Esophagus muscularis mucosa (tissue), 4 donors: Measurements from ENCODE around the gene LKAAEAR1. TPM values are rescaled to one million over a fixed set of nuclear protein-coding genes. Genes with fewer than 3 reads are reported as not detected.

ENCODE experiments used
- DNase-seq: peaks from one replicate; pipeline ENCODE4 v3.0.0-alpha.2; 2017; ENCODE audit errors: extremely low spot score
- H3K27ac ChIP-seq, 4 donors: fragments of 200-600 bp; sonication (generic); replicated peaks in 1 of 4; 1 replicate in 3 of 4; 2 replicates in 1 of 4; pipeline ENCODE4 v1.5.1; 2016 to 2019; ENCODE audit warnings: mild to moderate bottlenecking in 1 of 4
- H3K27me3 ChIP-seq, 4 donors: fragments of 200-600 bp; sonication (generic); one replicate each; pipeline versions ENCODE4 v1.5.1 to v1.6.0; 2016 to 2019
- H3K36me3 ChIP-seq, 4 donors: fragments of 200-600 bp; sonication (generic); one replicate each; pipeline ENCODE4 v1.5.1; 2016 to 2019
- H3K4me1 ChIP-seq, 4 donors: fragments of 200-600 bp; sonication (generic); one replicate each; pipeline ENCODE4 v1.5.1; 2016 to 2019
- H3K4me3 ChIP-seq, 4 donors: fragments of 200-600 bp; sonication (generic); 1 replicate in 2 of 4; 2 replicates in 2 of 4; pipeline ENCODE4 v1.5.1; 2016 to 2019; ENCODE audit warnings: mild to moderate bottlenecking in 4 of 4, moderate library complexity in 1 of 4
- H3K9me3 ChIP-seq, 4 donors: fragments of 200-600 bp; sonication (generic); 1 replicate in 3 of 4; 2 replicates in 1 of 4; pipeline ENCODE4 v1.5.1; 2016 to 2019
- CTCF ChIP-seq, 3 experiments: fragments of 200-600 bp in 2 of 3; fragments of 450-650 bp in 1 of 3; sonication (generic) in 2 of 3; IDR thresholded peaks; one replicate each; pipeline ENCODE4 v1.5.1; 2017 to 2019; ENCODE audit warnings: antibody characterized with exemption in 3 of 3, mild to moderate bottlenecking in 2 of 3, moderate library complexity in 1 of 3
- EP300 ChIP-seq: sonication (generic); formaldehyde crosslinking; IDR thresholded peaks from one replicate; pipeline ENCODE4 v1.6.1; 2017; ENCODE audit warnings: antibody characterized with exemption
- POLR2A ChIP-seq: fragments of 450-650 bp; IDR thresholded peaks from one replicate; pipeline ENCODE4 v1.6.1; 2017; ENCODE audit warnings: antibody characterized with exemption, moderate library complexity, mild to moderate bottlenecking, low read depth
- POLR2AphosphoS5 ChIP-seq, 2 donors: sonication (generic); formaldehyde crosslinking; IDR thresholded peaks; one replicate each; pipeline ENCODE4 v1.6.1; 2017; ENCODE audit warnings: antibody characterized with exemption in 2 of 2
- WGBS: methylation state at CpG from one replicate; pipeline ENCODE4 v1.1.5; 2018; 5-methylcytosine and 5-hydroxymethylcytosine counted together
- intact Hi-C: fragments of 100-400 bp; cut with DNase I; formaldehyde crosslinking; loops from one replicate; pipeline ENCODE4 v1.15.1; 2023
- small RNA-seq, 3 donors: library from RNA; depleted of rRNA; stranded (forward); fragments of <200 nt; gene quantifications; one replicate each; pipeline ENCODE3, GENCODE V24; 2016
- total RNA-seq, 4 donors: library from RNA; depleted of rRNA; stranded (reverse); fragments of >200 nt; gene quantifications; one replicate each; pipeline versions ENCODE4 v1.1.0 to v1.2.1, GENCODE V29; 2016

LKAAEAR1 gene
- total RNA-seq, 4 donors from 2014 or later, result not detected

GRCh38 chr20:64035933-64036345, 48.3 kb downstream of the LKAAEAR1 start, which contains the start of gene C20orf204:
Gene C20orf204 (plus strand): TSS chr20:64036182. CDS start chr20:64036324, 142 bp downstream.
- intact Hi-C loops, result no loop called here
- H3K4me1 ChIP-seq, result peaks cover 25 to 39% (median 36%) of the 10 kb centered on the region in 4 donors
- H3K27ac ChIP-seq, result no peak within 1 kb of the TSS
- TF ChIP-seq CTCF (IDR thresholded peaks at IDR 0.05) (no peak), POLR2A (no peak), EP300 (no peak), POLR2AphosphoS5 (IDR thresholded peaks at IDR 0.05) (no peak)
- peaks cover 3 to 59% (median 45%) of the 10 kb centered on the region in 4 donors for H3K27me3 ChIP-seq
- peaks cover 18 to 49% (median 44%) of the 10 kb centered on the region in 4 donors for H3K36me3 ChIP-seq
- no peak for DNase-seq
- no peaks in the 10 kb centered on the region for H3K9me3 ChIP-seq
- 40% methylated on average over 1 of the region's 10 CpGs for WGBS
- no peak within 1 kb of the TSS for H3K4me3 ChIP-seq

- 84% methylated on average over 12 of the region's 17 CpGs for WGBS
- H3K27ac ChIP-seq, result no peak overlapping the region
- peaks cover 25 to 56% (median 50%) of the 10 kb centered on the region in 4 donors for H3K36me3 ChIP-seq
- H3K27me3 ChIP-seq, result peaks cover 3 to 53% (median 38%) of the 10 kb centered on the region in 4 donors
- TF ChIP-seq EP300 (no peak), CTCF (IDR thresholded peaks at IDR 0.05) (no peak), POLR2AphosphoS5 (IDR thresholded peaks at IDR 0.05) (no peak), POLR2A (no peak)
- DNase-seq, result no peak
- peaks cover 25 to 32% (median 30%) of the 10 kb centered on the region in 4 donors for H3K4me1 ChIP-seq
- no peaks in the 10 kb centered on the region for H3K9me3 ChIP-seq
- H3K4me3 ChIP-seq, result no peak overlapping the region
- intact Hi-C loops, result no loop called here
Observed at GRCh38 chr20:64035066-64035932, 48.9 kb downstream of the LKAAEAR1 start.

- Histone ChIP-seq H3K4me3 (no peak overlapping the region), H3K9me3 (no peaks in the 10 kb centered on the region), H3K4me1 (peaks cover 13 to 20% (median 17%) of the 10 kb centered on the region in 4 donors), H3K27me3 (peaks cover 3 to 40% (median 26%) of the 10 kb centered on the region in 4 donors), H3K27ac (no peak overlapping the region), H3K36me3 (peaks cover 37 to 68% (median 63%) of the 10 kb centered on the region in 4 donors)
- TF ChIP-seq EP300, result no peak
- no peak for TF ChIP-seq POLR2AphosphoS5 (IDR thresholded peaks at IDR 0.05)
- no peak for TF ChIP-seq POLR2A
- no peak for TF ChIP-seq CTCF (IDR thresholded peaks at IDR 0.05)
- intact Hi-C loops, result no loop called here
- WGBS, result 56% methylated on average over 1 of the region's 11 CpGs
- DNase-seq, result no peak
Observed at GRCh38 chr20:64033981-64034493, 50.2 kb downstream of the LKAAEAR1 start.

Small RNA genes lying within 50 kb of the gene (small RNA-seq; reads per million reads assigned to genes)
- gene AL355803.1, result 0 reads per million in 3 donors
- 0 reads per million in 3 donors for gene MIR6813

Other genes starting within 250 kb of the LKAAEAR1 start
- gene ABHD16B, start 222.9 kb downstream of the LKAAEAR1 start, total RNA-seq, result not detected
- 100 to 1,000 TPM; 110 to 162 (median 134) TPM for gene TPD52L2, start 219.1 kb downstream of the LKAAEAR1 start, total RNA-seq
- gene DNAJC5, start 189.3 kb downstream of the LKAAEAR1 start, total RNA-seq, result 10 to 100 TPM; 39.5 to 64.9 (median 53.1) TPM
- gene UCKL1, start 128.0 kb downstream of the LKAAEAR1 start, total RNA-seq, result 10 to 100 TPM; 16.6 to 31.0 (median 24.1) TPM
- 10 to 100 TPM in 2 of 4 donors, 1 to 10 TPM in 2; 7.1 to 17.7 (median 12.1) TPM for gene ZNF512B, start 114.5 kb downstream of the LKAAEAR1 start, total RNA-seq
- gene SAMD10, start 104.8 kb downstream of the LKAAEAR1 start, total RNA-seq, result 10 to 100 TPM in 1 of 4 donors, 1 to 10 TPM in 3; 2.1 to 11.7 (median 4.4) TPM
- gene PRPF6, start 103.3 kb downstream of the LKAAEAR1 start, total RNA-seq, result 10 to 100 TPM; 46.1 to 64.9 (median 58.7) TPM
- gene C20orf204, start 48.2 kb downstream of the LKAAEAR1 start, total RNA-seq, result 1 to 10 TPM in 1 of 4 donors, under 1 TPM in 3; 0.17 to 1.6 (median 0.32) TPM
- gene SOX18, start 34.8 kb downstream of the LKAAEAR1 start, total RNA-seq, result 10 to 100 TPM in 2 of 4 donors, 1 to 10 TPM in 2; 5.6 to 19.0 (median 12.8) TPM
- gene TCEA2, start 21.2 kb downstream of the LKAAEAR1 start, total RNA-seq, result 10 to 100 TPM; 22.8 to 59.0 (median 43.6) TPM
- gene RGS19, start 4.9 kb downstream of the LKAAEAR1 start, total RNA-seq, result 10 to 100 TPM; 11.4 to 17.7 (median 12.7) TPM
- gene OPRL1, start 4.3 kb downstream of the LKAAEAR1 start, total RNA-seq, result 1 to 10 TPM in 1 of 4 donors, under 1 TPM in 3; 0.42 to 1.4 (median 0.87) TPM
- not detected for gene NPBWR2, start 23.2 kb upstream of the LKAAEAR1 start, total RNA-seq
- gene MYT1, start 80.1 kb upstream of the LKAAEAR1 start, total RNA-seq, result not detected
- gene PCMTD2, start 171.3 kb upstream of the LKAAEAR1 start, total RNA-seq, result 10 to 100 TPM; 36.5 to 54.8 (median 44.5) TPM